ENCODE data around the gene PHACTR3. TPM values are rescaled to one million over a fixed set of nuclear protein-coding genes. Genes with fewer than 3 reads are reported as not detected.

PHACTR3 gene
- total RNA-seq, 1 experiment from 2014 or later: not detected

DNA sequence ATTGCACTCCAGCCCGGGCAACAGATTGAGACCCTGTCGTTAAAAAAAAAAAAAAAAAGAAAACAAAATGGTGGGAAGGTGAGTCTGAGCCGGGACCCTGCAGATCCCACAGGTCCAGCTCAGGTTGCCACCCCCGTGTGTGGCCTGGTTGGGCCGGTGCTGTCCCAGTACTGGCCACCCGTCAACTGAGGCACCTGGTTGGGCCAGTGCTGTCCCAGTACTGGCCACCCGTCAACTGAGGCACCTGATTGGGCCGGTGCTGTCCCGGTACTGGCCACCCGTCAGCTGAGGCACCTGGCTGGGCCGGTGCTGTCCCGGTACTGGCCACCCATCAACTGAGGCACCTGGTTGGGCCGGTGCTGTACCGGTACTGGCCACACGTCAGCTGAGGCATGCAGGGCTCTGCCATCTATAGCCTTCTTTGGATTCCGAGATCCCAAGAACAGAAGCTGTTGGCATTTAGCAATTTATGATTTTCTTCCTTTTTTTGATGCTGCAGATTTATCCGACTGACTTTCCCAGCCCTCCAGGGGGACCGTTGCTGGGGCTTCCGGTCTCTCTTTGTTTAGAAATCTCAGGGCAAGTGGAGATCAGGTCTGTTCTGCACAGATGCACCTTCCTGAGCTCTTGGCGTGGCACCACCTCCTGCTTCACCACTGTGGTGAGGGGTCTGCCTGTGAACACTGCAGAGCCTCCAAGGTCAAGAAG is 215.3 kb downstream of the PHACTR3 start:
- H3K4me3 ChIP-seq: no peak overlapping the region
- no peak for DNase-seq
- H3K27me3 ChIP-seq: peaks cover 59% of the 10 kb centered on the region
- H3K4me1 ChIP-seq: no peaks in the 10 kb centered on the region
- no peaks in the 10 kb centered on the region for H3K36me3 ChIP-seq
- no peak overlapping the region for H3K27ac ChIP-seq
- H3K9me3 ChIP-seq (replicated peaks): no peaks in the 10 kb centered on the region

DNA sequence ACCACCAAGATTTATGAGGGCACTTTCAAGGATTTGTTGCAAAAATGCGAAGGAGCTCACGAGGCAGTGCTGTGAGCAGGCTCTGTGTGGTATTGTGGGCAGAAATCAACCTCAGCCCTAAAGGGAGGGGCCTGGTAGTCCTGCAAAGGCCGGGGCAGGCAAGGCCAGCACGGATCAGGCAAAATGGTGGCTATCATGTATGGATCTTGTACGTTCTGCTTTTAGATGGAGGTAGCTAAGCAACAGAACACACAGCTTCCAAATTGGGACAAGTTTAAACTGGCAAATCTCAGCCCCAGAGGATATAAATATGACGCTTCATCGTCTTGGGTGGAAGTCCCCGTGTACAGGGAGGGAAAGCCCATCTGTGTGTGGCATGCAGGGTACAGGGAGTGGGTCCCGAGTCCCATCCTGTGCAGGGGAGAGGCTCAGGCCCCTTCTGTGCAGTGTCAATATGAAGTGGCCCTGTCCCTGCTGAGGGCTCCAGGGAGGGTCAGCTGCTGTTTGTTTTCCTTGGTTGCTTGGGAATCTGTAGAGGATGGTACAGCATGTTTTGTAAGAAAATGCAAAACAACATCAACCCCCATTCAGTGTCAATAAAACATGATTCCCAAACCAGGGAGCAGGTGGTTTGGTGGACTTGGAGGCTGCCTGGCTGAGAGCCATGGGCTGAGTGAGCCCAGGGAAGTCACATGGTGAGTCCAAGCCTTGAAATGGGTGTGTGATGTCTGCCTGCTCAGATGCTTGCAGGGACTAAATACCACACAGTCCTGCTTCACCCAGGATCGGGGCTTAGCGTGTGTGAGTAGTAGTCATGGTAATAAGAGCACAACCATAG is 216.1 kb downstream of the PHACTR3 start:
- no peak overlapping the region for H3K27ac ChIP-seq
- no peaks in the 10 kb centered on the region for H3K4me1 ChIP-seq
- H3K4me3 ChIP-seq: no peak overlapping the region
- no peaks in the 10 kb centered on the region for H3K36me3 ChIP-seq
- H3K27me3 ChIP-seq: peaks cover 54% of the 10 kb centered on the region
- H3K9me3 ChIP-seq (replicated peaks): no peaks in the 10 kb centered on the region
- DNase-seq: peak in 1 of 2 experiments; percentile 36

DNA sequence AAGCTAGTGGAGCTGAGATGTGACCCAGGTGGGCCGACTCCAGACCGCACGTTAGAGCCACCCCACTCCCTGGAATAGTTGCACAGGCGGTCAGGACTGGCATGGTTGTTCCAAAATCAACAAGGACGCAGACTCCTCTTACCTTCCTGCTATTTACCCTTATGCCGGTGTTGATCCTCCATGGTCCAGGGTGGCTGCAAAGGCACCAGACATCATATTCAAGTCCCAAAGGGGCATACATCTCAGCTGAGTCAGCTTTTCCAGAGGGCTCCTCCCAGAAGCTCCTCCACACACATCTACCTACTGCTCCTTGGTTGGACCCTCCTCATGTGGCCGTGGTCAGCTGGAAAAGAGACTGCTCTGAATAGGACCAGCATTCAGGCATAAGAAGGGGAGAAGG is 216.9 kb downstream of the PHACTR3 start:
- H3K4me3 ChIP-seq: no peak overlapping the region
- no peak overlapping the region for H3K27ac ChIP-seq
- H3K36me3 ChIP-seq: no peaks in the 10 kb centered on the region
- peaks cover 47% of the 10 kb centered on the region for H3K27me3 ChIP-seq
- no peaks in the 10 kb centered on the region for H3K4me1 ChIP-seq
- H3K9me3 ChIP-seq (replicated peaks): no peaks in the 10 kb centered on the region
- DNase-seq: no peak

DNA sequence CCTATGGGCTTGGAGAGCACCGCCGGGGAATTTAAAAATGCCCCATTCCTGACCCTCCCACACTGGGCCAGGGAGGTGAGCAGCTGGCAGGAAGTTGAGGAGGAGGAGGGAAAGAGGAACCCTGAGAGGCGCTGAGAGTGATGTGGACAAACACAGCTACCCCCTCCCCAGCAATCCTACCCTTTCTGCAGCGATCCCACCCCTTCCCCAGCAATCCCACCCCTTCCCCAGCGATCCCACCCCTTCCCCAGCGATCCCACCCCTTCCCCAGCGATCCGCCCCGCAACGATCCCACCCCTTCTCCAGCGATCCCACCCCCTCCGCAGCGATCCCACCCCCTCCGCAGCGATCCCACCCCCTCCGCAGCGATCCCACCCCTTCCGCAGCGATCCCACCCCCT is 217.4 kb downstream of the PHACTR3 start:
- Histone ChIP-seq H3K4me3 (no peak overlapping the region), H3K4me1 (no peaks in the 10 kb centered on the region), H3K27me3 (peaks cover 43% of the 10 kb centered on the region), H3K36me3 (no peaks in the 10 kb centered on the region), H3K9me3 (replicated peaks) (no peaks in the 10 kb centered on the region), H3K27ac (no peak overlapping the region)
- no peak for DNase-seq

DNA sequence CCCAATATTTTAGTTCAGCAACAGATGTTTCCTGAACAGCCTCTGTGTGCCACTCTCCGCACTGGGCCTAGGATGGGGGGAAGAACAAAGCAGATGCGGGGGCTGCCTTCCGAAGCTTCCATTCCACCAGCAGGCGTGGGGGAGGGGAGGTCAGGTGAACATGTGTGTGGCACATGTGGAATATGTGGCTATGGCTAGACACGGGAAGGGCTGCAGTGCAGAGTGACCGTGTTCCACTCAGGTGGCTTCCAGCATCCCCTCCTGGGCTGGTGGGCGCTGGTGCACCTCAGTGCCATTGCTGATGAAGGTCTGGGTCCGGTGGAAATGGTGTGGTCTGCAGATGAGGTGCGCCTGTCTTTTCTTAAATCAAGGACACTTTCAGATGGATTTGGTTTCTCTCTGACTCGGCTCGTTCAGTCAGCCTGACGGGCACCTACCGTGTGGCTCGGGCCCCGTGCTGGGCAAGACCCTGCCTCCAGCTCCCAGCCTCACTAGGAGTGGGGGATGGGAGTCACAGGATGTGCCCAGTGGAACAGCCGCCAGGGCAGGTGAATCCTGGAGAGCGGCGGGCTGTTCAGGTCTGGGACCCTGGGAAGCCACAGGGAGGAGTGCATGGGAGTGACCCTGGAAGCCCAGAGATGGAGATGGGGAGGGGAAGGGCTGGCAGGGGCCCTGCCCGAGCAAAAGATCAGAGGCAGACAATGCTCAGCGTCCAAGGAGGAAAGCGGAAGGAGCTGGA is 218.1 kb downstream of the PHACTR3 start:
- H3K4me3 ChIP-seq: no peak overlapping the region
- H3K27ac ChIP-seq: no peak overlapping the region
- peaks cover 42% of the 10 kb centered on the region for H3K27me3 ChIP-seq
- DNase-seq: no peak
- H3K9me3 ChIP-seq (replicated peaks): no peaks in the 10 kb centered on the region
- no peaks in the 10 kb centered on the region for H3K36me3 ChIP-seq
- H3K4me1 ChIP-seq: no peaks in the 10 kb centered on the region

DNA sequence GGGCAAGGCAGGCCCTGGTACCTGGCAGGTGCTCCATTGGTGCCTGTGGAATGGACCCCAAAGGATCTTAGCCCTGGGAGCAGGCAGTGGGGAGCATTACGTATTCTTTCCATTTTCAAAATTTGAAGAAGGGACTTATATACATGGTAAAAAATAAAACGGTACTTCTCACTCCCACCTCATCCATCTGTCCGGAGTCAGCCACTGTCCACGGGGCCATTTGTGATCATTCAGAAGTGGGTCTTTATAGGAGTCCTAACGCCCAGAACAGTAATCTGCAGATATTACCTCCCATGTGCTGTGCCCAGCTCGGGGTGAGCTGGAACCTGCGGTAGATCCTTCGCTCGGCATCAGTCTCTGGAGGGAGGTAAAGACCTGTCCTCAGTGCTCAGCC is 218.7 kb downstream of the PHACTR3 start:
- DNase-seq: no peak
- H3K27ac ChIP-seq: no peak overlapping the region
- H3K4me3 ChIP-seq: no peak overlapping the region
- H3K4me1 ChIP-seq: no peaks in the 10 kb centered on the region
- no peaks in the 10 kb centered on the region for H3K9me3 ChIP-seq (replicated peaks)
- no peaks in the 10 kb centered on the region for H3K36me3 ChIP-seq
- peaks cover 42% of the 10 kb centered on the region for H3K27me3 ChIP-seq

DNA sequence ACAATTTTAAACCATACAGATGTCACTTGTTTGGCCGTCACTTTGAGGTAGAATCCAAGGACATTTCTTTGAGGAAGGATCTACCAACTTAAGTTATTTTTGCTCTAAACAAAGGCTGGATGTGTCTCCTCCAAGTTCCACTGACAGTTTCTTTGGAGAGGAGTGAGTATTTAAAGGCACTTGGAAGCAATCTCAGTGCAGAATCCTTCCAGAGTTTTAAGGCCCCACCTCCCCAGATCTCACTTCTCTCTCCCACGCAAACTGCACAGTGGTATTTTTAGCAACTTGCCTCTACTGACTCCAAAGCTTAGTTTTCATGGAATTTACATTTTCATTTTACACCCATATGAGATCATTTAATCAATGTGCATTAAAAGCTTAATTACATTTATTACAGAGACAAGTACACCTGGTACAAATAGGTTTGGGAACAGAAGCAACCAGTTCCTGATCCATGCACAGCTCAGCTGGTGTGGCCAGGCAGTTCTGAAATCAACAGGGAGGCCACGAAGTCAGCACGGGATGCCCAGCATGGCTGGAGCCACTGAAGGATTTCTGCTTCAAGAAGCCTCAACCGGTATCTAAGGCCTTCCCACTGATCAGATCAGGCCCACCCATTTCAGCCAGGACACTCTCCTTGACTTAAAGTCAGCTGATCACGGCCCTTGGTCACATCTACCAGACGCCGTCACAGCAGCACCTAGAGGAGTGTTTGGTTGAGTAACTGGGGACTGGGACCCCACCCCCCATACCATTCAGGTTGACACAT is 219.3 kb downstream of the PHACTR3 start:
- H3K4me1 ChIP-seq: no peaks in the 10 kb centered on the region

DNA sequence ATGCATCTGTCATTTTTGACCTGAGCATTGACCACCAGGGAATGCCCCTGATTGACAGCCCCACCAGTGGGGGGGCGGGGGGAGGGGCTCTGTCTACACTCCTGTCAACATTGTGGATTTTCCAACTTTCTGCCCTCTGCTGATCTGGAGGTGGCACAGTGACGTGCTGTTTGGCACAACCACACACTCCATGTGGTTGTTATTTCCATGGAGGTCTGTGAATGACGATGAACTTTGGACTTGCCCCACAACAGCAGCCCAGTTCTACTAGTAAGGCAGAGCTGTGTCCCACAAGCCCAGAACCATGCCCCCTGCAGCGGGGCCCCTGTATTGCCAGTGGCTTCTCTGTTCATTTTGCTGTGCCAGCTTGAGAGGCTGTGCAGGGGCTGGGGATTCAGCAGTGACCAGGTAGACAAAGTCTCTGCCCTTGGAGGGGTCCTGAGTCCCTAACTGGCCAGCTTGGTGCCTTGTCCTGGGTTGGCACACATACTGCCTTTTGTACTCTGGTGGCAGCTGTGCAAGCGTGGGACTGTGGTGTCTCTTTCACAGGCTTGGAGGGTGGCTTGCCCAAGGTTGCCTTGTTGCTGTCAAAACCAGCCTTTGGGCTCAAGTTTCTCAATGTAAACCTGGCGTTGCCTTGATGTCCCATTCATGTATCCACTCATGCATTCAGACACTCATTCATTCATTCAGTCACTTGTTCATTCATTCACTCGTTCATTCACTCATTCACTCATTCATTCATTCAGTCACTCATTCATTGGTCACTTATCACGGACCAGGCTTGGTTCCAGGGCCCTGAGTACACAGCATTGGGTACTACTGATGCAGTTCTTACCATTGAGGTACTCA is 220.6 kb downstream of the PHACTR3 start:
- Histone ChIP-seq H3K36me3 (no peaks in the 10 kb centered on the region), H3K4me1 (no peaks in the 10 kb centered on the region), H3K4me3 (no peak overlapping the region), H3K9me3 (replicated peaks) (no peaks in the 10 kb centered on the region), H3K27me3 (peaks cover 45% of the 10 kb centered on the region), H3K27ac (no peak overlapping the region)
- DNase-seq: no peak

More for the DNA sequence above, 219.3 kb downstream of the PHACTR3 start:
- Histone ChIP-seq H3K4me3 (no peak overlapping the region), H3K27ac (no peak overlapping the region), H3K27me3 (peaks cover 42% of the 10 kb centered on the region), H3K36me3 (no peaks in the 10 kb centered on the region), H3K9me3 (replicated peaks) (no peaks in the 10 kb centered on the region)
- DNase-seq: no peak

DNA sequence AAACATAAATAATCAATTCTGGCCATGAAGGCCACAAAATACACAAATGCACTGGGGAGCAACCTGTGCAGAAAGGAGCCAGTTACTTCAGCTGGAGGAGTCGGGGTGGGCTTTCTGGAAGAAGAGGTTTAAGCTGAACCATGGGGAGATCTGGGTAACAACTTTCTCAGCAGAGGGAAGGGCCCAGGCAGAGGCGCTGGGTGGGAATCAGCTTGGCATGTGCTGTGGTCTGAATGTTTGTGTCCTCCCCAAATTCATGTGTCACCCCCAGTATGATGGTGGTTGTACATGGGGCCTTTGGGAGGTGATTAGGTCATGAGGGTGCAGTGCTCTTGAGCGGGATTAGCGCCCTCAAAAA is 221.2 kb downstream of the PHACTR3 start:
- no peaks in the 10 kb centered on the region for H3K36me3 ChIP-seq
- no peaks in the 10 kb centered on the region for H3K9me3 ChIP-seq (replicated peaks)
- DNase-seq: no peak
- H3K4me3 ChIP-seq: no peak overlapping the region
- H3K27ac ChIP-seq: no peak overlapping the region
- peaks cover 46% of the 10 kb centered on the region for H3K27me3 ChIP-seq
- no peaks in the 10 kb centered on the region for H3K4me1 ChIP-seq

DNA sequence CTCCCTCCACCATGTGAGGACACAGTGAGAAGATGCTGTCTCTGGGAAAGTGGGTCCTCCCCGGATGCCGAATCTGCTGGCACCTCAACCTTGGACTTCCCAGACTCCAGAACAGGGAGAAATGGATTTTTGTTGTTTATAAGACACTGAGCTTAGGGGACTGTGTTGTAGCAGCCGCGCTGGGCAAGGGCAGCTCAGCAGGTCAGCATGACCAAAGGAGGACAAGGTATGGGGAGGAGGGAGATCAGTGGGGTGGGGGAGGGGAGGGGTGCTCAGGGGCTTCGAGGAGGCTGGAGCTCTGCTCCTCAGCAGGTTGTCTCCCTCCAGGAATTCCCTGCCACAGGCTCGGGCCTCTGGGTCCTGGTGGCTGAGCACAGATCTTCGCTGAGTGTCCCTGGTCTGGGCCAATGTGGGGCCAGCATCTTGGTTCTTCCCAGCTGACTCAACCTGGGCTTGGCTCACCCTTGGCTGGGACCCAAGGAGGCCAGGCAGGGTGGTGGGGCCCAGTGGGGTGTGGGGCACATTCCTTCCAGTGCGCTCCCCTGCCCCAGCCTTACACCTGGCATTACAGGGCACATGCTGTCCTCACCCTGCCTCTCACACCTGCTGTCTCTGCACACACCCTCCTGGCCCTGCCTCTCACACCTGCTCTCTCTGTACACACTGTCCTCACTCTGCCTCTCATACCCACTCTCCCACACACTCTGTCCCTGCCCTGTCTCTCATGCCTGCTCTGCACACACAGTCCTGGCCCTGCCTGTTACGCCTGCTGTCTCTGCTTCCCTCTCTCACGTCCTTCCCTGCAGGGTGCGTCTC is 221.8 kb downstream of the PHACTR3 start:
- no peaks in the 10 kb centered on the region for H3K4me1 ChIP-seq
- no peak for DNase-seq
- H3K9me3 ChIP-seq (replicated peaks): no peaks in the 10 kb centered on the region
- H3K27ac ChIP-seq: no peak overlapping the region
- peaks cover 52% of the 10 kb centered on the region for H3K27me3 ChIP-seq
- H3K4me3 ChIP-seq: no peak overlapping the region
- H3K36me3 ChIP-seq: no peaks in the 10 kb centered on the region

DNA sequence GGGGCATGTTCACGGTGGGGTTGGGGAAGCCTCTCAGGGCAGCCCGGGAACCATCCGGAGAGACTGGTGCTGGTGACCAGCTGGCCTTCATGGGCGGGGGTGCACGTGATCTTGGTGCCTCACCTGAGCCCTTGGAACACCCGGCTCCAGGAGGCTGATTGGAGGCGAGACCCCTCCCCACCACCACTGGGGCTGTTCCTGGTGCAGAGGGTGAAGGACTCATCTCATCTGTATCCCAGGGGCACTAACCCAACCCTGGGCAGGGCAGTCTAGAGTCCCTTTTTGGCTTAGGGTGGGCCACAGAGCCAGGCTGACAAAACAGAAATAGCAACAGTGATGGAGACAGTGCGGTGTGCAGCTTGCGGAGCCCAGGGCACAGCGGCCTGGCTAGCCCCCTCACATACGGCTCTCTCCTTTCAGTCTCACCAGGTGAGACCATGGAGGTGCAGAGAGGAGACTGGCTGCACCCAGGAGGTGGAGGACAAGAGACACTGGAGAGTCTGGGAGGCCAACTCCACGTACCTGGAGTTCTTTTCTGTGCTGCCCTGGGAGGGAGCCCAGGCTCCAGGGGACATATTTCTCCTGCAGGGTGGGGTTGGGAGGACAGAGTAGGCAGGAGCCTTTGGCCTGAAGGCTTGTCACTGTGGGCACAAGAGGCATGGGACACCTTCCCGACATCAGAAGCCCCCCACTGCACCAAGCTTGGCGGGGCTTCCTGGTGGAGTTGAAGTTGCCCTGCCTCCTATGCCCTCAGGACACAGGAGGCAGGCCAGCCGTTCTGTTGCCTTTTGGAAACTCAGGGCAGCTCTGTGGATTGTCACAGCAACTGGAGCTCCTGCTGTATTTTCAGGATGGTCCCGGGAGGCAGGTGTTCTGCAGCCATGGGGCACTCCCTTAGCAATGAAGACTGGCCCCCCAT is 223.1 kb downstream of the PHACTR3 start:
- no peak overlapping the region for H3K27ac ChIP-seq
- H3K4me3 ChIP-seq: no peak overlapping the region
- no peaks in the 10 kb centered on the region for H3K9me3 ChIP-seq (replicated peaks)
- no peak for DNase-seq
- H3K27me3 ChIP-seq: peaks cover 58% of the 10 kb centered on the region
- H3K36me3 ChIP-seq: no peaks in the 10 kb centered on the region
- no peaks in the 10 kb centered on the region for H3K4me1 ChIP-seq
